ENCODE measurements around the gene GALNT9.

- TF ChIP-seq CTCF (conservative IDR thresholded peaks at IDR 0.05 in 1 of 2, IDR thresholded peaks at IDR 0.05 in 1 of 2; ENCODE audit: low read depth in 1 of 2, low read length in 2 of 2) (no peak), EZH2 (IDR thresholded peaks at IDR 0.05; ENCODE audit: low read length, missing control alignments) (no peak)
Observed at GRCh38 chr12:132366341-132366861, 37.0 kb upstream of the GALNT9 start.
